Measurements from ENCODE around the gene ZNF300.
"Not testable (repeated sequence)": the region's sequence is repeated elsewhere in the genome, so short reads cannot be mapped to it uniquely, and the experiment has no call there.

ZNF300 gene

GRCh38 chr5:150904479-150905311, at the start of gene ZNF300:
TSS of gene ZNF300 (minus strand) at chr5:150904980. CDS start at chr5:150903155, 1,825 bp downstream.
- FAIRE-seq: no peak

DNA sequence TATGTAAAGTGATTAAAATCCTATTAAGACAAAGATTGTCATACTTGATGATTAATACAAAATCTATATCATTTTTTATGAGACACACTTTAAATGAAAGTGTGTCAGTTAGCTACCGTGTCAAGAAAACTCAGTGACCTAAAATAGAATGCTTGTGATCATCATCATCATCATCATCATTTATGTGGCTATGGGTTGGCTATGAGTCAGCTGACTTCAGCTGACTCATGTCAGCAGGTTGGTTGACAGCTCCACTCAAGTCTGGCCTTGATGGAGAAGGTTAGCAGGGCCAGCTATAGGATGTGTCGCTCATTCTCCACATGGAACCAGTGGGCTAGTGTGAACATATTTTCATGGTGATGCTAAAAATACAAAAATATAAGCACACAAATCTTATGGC, 43.8 kb upstream of the ZNF300 start:
- no peak for FAIRE-seq

GRCh38 chr5:150946351-150946905, 41.6 kb upstream of the ZNF300 start:
- no peak for FAIRE-seq

DNA sequence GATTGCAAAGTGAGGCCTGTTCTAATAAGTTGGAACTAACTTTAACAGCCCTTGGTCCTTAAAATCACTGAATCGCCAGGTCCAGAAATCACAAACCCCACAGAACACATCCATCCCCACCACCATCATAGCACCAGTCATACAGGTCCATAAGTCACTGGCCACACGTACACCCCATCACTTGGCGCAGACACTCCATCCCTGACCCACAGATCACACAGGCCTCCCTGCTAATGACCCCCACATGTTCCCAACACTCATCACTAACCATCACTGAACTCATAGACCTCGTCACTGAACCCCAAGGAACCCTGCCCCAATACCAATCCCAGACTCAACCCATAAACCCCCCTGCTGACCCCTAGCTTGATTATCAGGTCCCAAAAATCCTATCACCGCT, 41.2 kb upstream of the ZNF300 start:
- FAIRE-seq: no peak

DNA sequence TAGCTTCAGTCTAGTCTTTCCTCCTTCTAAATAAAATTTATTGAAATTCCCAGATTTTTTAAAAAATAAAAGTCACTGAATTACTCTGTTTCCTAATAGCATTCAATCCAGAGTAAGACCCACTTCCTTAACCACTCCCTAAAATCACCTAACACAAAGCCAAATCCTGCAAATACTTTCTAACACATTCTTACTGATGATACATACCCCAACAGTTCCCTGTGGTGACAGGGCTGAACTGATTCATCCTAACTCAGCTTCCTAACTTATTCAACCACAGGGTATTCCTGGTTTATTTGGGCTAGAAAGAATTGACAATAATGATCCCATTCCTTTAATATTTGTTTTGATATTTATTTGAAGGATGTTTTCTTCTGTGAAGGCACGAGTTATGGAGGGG, 40.7 kb upstream of the ZNF300 start:
- FAIRE-seq: no peak

GRCh38 chr5:150931368-150931965, 26.7 kb upstream of the ZNF300 start:
- FAIRE-seq: no peak

DNA sequence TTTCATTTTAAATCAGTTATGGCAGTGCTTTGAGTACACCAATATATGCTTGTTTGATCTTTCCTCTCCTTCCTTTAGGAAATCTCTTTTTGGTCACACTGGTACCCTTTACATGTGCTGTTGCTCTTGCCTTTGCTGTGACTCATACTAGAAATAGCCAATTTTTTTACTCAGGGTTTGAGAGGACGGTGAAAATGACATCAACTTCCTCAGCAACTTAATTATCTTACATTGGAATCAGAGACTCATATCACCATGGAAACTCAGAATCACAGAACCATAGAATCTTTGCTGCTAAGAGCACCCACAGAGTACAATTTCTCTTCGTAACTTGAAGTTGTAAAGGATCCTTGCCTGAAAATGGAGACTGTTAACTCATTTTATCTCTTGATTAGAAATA, 13.8 kb upstream of the ZNF300 start:
- FAIRE-seq: no peak

GRCh38 chr5:150912312-150912814, 7.6 kb upstream of the ZNF300 start:
- FAIRE-seq: no peak

GRCh38 chr5:150905312-150905683, 518 bp upstream of the ZNF300 start:
- no peak for FAIRE-seq

DNA sequence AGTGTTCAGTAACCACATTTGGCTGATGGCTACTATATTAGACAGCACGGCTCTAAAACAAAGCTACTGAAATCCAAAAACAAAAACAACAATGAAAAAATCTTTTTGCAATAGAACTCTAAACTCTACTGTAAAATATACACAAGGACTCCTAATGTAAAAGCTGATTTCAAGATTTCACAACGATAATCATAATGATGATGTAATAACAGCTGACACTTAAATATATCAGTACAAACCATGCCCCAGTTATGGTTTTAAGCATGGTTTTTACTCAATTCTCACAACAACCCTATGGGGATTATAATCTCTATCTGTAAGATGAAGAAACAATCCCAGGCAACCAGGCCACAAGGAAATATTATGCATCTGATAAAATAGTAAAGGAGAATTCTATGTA, 3.3 kb downstream of the ZNF300 start:
- no peak for FAIRE-seq

GRCh38 chr5:150895431-150896428, 9.1 kb downstream of the ZNF300 start:
- no peak for FAIRE-seq

DNA sequence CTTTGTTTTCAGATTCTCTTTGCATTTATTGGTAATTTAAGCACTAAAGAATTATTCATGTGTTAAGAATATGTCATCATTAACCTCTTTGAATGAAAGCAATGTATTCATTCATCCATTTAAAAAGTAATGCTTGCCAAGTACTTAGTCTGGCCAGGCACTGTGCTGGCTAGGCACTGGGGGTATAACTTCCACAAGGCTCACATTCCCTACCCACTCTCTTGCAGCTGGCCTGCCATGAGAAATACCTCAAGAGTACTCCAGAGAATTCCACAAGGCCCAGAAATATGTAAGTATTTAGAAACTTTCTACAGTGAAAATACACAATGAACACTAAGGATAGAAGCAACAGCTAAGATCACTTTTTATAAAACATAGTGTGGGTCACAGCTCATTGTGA, 25.4 kb downstream of the ZNF300 start:
- no peak for FAIRE-seq

GRCh38 chr5:150862070-150862469, 42.7 kb downstream of the ZNF300 start:
- no peak for FAIRE-seq

DNA sequence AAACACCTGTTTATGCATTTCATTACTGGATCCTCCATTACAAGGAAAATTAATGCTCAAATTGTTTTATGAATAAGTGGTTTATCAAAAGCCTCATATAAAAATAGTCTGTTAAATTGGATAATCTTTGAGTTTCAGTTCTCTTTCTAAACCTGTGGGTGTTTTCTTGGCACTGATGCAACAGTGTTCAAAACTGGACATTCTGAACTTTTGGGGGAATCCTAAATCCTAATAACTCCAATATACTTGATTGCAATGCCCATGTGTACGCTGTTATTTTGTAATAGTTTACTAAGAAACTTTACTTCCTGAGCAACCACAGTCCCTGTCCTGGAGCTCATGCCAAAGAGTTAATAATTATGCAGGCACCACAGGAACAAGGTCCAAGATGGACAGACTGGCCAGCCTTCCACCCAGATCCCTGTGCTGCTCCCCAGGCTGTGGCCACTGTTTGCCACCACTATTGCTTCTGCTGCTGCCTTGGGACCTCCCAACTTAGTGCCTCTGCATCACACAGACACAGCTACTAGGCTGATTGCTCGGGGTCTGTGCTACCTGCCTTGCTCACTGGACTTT, 44.4 kb downstream of the ZNF300 start:
- no peak for FAIRE-seq

GRCh38 chr5:150856700-150857099, 48.1 kb downstream of the ZNF300 start:
- peak; percentile 87 for FAIRE-seq

GRCh38 chr5:150853561-150853960, 51.2 kb downstream of the ZNF300 start:
- no peak for FAIRE-seq

DNA sequence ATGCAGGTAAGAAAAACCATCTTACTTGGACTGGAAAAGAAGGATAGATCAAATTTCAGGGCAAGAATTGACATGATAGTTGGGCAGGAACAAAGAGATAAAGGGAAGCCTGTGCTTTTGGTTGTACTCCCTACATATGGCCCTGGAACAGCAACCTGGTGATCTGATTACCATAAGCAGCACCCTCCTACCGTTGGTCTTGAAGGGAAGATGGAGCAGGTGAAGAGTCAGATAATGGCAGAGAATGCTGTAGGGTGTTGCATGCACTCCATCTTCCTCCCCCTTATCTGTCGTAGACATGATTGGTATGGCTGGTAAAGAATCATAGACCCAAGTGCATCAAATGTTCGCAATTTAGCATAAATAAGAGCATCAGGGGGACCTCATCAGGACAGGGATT, 53.7 kb downstream of the ZNF300 start:
- no peak for FAIRE-seq

DNA sequence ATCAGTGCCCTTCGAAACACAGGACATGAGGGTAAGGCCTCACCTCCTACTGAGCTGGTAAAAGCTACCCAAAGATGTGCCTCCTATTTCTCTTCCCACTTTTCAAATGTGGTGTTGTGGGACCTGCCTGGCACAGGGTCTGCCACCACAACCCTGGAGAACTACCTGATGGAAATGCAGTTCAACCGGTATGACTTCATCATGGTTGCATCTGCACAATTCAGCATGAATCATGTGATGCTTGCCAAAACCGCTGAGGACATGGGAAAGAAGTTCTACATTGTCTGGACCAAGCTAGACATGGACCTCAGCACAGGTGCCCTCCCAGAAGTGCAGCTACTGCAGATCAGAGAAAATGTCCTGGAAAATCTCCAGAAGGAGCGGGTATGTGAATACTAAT, 56.5 kb downstream of the ZNF300 start:
- FAIRE-seq: no peak

- no peak for FAIRE-seq
Observed at GRCh38 chr5:150847334-150847695, 57.5 kb downstream of the ZNF300 start.

DNA sequence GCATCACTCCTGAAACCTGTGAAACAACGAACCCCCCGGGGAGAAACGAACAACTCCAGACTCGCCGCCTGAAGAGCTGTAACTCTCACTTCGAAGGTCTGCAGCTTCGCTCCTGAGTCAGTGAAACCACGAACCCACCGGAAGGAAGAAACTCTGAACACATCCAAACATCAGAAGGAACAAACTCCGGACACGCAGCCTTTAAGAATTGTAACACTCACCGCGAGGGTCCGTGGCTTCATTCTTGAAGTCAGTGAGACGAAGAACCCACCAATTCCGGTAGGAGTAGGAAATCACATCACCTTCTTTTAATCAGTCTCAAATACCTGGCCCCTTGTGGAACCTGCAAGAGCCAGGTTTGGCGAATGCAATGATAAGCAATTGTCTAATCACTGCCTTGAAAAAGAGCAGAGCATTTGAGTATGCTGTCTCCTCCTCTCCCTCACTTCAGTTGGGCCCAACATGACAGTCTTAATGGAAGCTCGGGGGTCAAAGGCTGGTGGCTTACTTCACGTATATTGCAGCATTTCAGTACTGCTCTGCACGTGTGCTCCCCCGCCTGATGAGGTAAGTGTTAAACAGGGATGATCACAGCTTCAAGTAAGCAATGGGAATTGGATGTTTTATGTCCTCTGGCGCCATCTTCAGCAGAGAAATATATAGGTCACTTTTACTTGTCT, 58.0 kb downstream of the ZNF300 start:
- peak; percentile 83 for FAIRE-seq

DNA sequence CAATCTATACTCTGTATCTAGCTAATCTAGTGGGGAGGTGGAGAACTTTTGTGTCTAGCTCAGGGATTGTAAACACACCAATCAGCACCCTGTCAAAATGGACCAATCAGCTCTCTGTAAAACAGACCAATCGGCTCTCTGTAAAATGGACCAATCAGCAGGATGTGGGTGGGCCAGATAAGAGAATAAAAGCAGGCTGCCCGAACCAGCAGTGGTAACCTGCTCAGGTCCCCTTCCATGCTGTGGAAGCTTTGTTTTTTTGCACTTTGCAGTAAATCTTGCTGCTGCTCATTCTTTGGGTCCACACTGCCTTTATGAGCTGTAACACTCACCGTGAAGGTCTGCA, 58.5 kb downstream of the ZNF300 start, which contains the start of gene IRGM:
TSS of gene IRGM (plus strand) at position 214 of the 346 bp plus-strand sequence. CDS start 1,603 bp downstream, outside the sequence.
- not testable (repeated sequence) for FAIRE-seq

Measured in A204.1 (cell line).